Limb (tissue), 2 donors: ENCODE data around the gene ABCC4.

Experiments used
- DNase-seq, 2 donors: peaks; one replicate each; pipeline ENCODE4 v3.0.0-alpha.2; 2016; ENCODE audit errors: extremely low spot score in 2 of 2

Gene ABCC4

GRCh38 chr13:95156208-95156607 is 145.0 kb downstream of the ABCC4 start:
- peak in 1 of 2 donors; percentile 27 for DNase-seq

- DNase-seq: no peak
Measured at GRCh38 chr13:95155504-95155903, 145.7 kb downstream of the ABCC4 start.

GRCh38 chr13:95155093-95155492 is 146.2 kb downstream of the ABCC4 start:
- no peak for DNase-seq

GRCh38 chr13:95154413-95154886 is 146.8 kb downstream of the ABCC4 start:
- DNase-seq: no peak

- DNase-seq: no peak
Measured at GRCh38 chr13:95153647-95154412, 147.4 kb downstream of the ABCC4 start.

- DNase-seq: no peak
Measured at GRCh38 chr13:95151942-95152587, 149.2 kb downstream of the ABCC4 start.

GRCh38 chr13:95150555-95150954 is 150.7 kb downstream of the ABCC4 start:
- no peak for DNase-seq

GRCh38 chr13:95146486-95146885 is 154.8 kb downstream of the ABCC4 start:
- no peak for DNase-seq

GRCh38 chr13:95145587-95145986 is 155.7 kb downstream of the ABCC4 start:
- DNase-seq: no peak

- no peak for DNase-seq
Measured at GRCh38 chr13:95140502-95140901, 160.7 kb downstream of the ABCC4 start.

- no peak for DNase-seq
Measured at GRCh38 chr13:95138876-95139585, 162.2 kb downstream of the ABCC4 start.

GRCh38 chr13:95137096-95137495 is 164.2 kb downstream of the ABCC4 start:
- no peak for DNase-seq

GRCh38 chr13:95136638-95137037 is 164.6 kb downstream of the ABCC4 start:
- DNase-seq: no peak

GRCh38 chr13:95133498-95133897 is 167.8 kb downstream of the ABCC4 start:
- no peak for DNase-seq

GRCh38 chr13:95129004-95129403 is 172.2 kb downstream of the ABCC4 start:
- DNase-seq: no peak

- no peak for DNase-seq
Measured at GRCh38 chr13:95128045-95128643, 173.1 kb downstream of the ABCC4 start.

GRCh38 chr13:95124959-95125358 is 176.3 kb downstream of the ABCC4 start:
- no peak for DNase-seq

GRCh38 chr13:95123726-95124125 is 177.5 kb downstream of the ABCC4 start:
- DNase-seq: no peak

- DNase-seq: no peak
Measured at GRCh38 chr13:95122063-95122462, 179.2 kb downstream of the ABCC4 start.

- DNase-seq: no peak
Measured at GRCh38 chr13:95121516-95121915, 179.7 kb downstream of the ABCC4 start.

GRCh38 chr13:95120650-95121049 is 180.6 kb downstream of the ABCC4 start:
- DNase-seq: no peak
